ENCODE data around the gene ZFP36L1. TPM values are rescaled to one million over a fixed set of nuclear protein-coding genes. Genes with fewer than 3 reads are reported as not detected.
A peak's percentile ranks its signal among the peaks of the same experiment; 100 is the strongest.

ZFP36L1 gene
- total and polyA plus RNA-seq, 7 experiments from 2014 or later: 82.0 to 231 (median 160) TPM

- Mint-ChIP-seq H3K36me3 (peaks cover 16 to 29% (median 27%) of the 10 kb centered on the region in 5 donors), H3K4me3 (peak overlapping the region; percentile 92 to 99 (median 95)), H3K27ac (peak overlapping the region; percentile 91 to 100 (median 99)), H3K27me3 (peaks cover 0 to 4% (median 0%) of the 10 kb centered on the region in 5 donors), H3K4me1 (peaks cover 18 to 47% (median 32%) of the 10 kb centered on the region in 7 donors), H3K9me3 (peaks cover 0 to 9% (median 0%) of the 10 kb centered on the region in 11 donors)
- Histone ChIP-seq H3K36me3 (ENCODE audit: control insufficient read depth in 2 of 3, insufficient read depth in 3 of 3, low read length in 3 of 3) (peaks cover 0 to 38% (median 13%) of the 10 kb centered on the region in 3 experiments), H3K4me1 (ENCODE audit: control insufficient read depth in 2 of 2, insufficient read depth in 2 of 2, low read length in 2 of 2) (peaks cover 11 to 18% of the 10 kb centered on the region in 2 donors), H3K27ac (ENCODE audit: low read depth, low read length) (peak overlapping the region; percentile 100), H3K27me3 (ENCODE audit: control insufficient read depth in 2 of 2, insufficient read depth in 2 of 2, low read length in 2 of 2) (no peaks in the 10 kb centered on the region), H3K9me3 (ENCODE audit: control insufficient read depth in 2 of 3, low read length in 3 of 3) (no peaks in the 10 kb centered on the region), H3K4me3 (ENCODE audit: low read length) (peak overlapping the region; percentile 91)
- ChIA-PET POLR2A (interaction anchor here (0.8 to 22.1 kb wide), 16 partner anchors 16 to 977 kb away, joined by 3 to 1273 read pairs (median 6); partner anchors contain the start of genes SUSD6 and ZFYVE26), CTCF (interaction anchor here (0.6 to 7.0 kb wide), 3 partner anchors 23 to 546 kb away, joined by 3 to 169 read pairs (median 3); no protein-coding TSS in a partner anchor)
- ATAC-seq: no peak
- intact Hi-C loops (cut with micrococcal nuclease): loop anchor here (1.0 to 5.0 kb wide), 10 partner anchors 12 to 1436 kb away; partner anchors contain the start of genes SRSF5 (in 2 of the 2), ATP6V1D (in 1 of the 2), ERH (in 1 of the 2) and EXD2 (in 1 of the 2)
- DNase-seq: no peak
These were observed 865 bp upstream of the ZFP36L1 start for GRCh38 chr14:68793734-68794129.

- Mint-ChIP-seq H3K27me3 (peaks cover 0 to 4% (median 0%) of the 10 kb centered on the region in 5 donors), H3K4me3 (peak overlapping the region; percentile 92 to 99 (median 95)), H3K4me1 (peaks cover 21 to 52% (median 34%) of the 10 kb centered on the region in 7 donors), H3K36me3 (peaks cover 16 to 35% (median 34%) of the 10 kb centered on the region in 5 donors), H3K9me3 (peaks cover 0 to 9% (median 0%) of the 10 kb centered on the region in 11 donors), H3K27ac (peak overlapping the region; percentile 91 to 100 (median 99))
- Histone ChIP-seq H3K27ac (ENCODE audit: low read depth, low read length) (peak overlapping the region; percentile 100), H3K36me3 (ENCODE audit: control insufficient read depth in 2 of 3, insufficient read depth in 3 of 3, low read length in 3 of 3) (peaks cover 0 to 38% (median 13%) of the 10 kb centered on the region in 3 experiments), H3K4me3 (ENCODE audit: low read length) (peak overlapping the region; percentile 91), H3K4me1 (ENCODE audit: control insufficient read depth in 2 of 2, insufficient read depth in 2 of 2, low read length in 2 of 2) (peaks cover 14 to 20% of the 10 kb centered on the region in 2 donors), H3K27me3 (ENCODE audit: control insufficient read depth in 2 of 2, insufficient read depth in 2 of 2, low read length in 2 of 2) (no peaks in the 10 kb centered on the region), H3K9me3 (ENCODE audit: control insufficient read depth in 2 of 3, low read length in 3 of 3) (no peaks in the 10 kb centered on the region)
- CTCF ChIA-PET: interaction anchor here (1.1 to 12.9 kb wide), 3 partner anchors 24 to 545 kb away, joined by 3 to 219 read pairs (median 169); no protein-coding TSS in a partner anchor
- POLR2A ChIA-PET: interaction anchor here (0.7 to 22.1 kb wide), 26 partner anchors 15 to 975 kb away, joined by 3 to 1273 read pairs (median 4); partner anchors contain the start of gene ZFYVE26
- intact Hi-C loops (cut with micrococcal nuclease): loop anchor here (2.0 to 5.0 kb wide), 7 partner anchors 400 to 1435 kb away; partner anchors contain the start of genes SRSF5 (in 2 of the 2), ATP6V1D (in 1 of the 2), ERH (in 1 of the 2) and EXD2 (in 1 of the 2)
- DNase-seq: no peak
- peak; percentile 2 for ATAC-seq
These were observed 239 bp downstream of the ZFP36L1 start for GRCh38 chr14:68792678-68792978.

GRCh38 chr14:68791902-68792677 is 777 bp downstream of the ZFP36L1 start:
- ATAC-seq (no peak), DNase-seq (peak in 2 of 9 donors; percentile 22 to 55)
- no peaks in the 10 kb centered on the region for H3K9me3 ChIP-seq (ENCODE audit: control insufficient read depth in 2 of 3, low read length in 3 of 3)
- Mint-ChIP-seq H3K4me3 (peak overlapping the region; percentile 92 to 99 (median 95)), H3K27me3 (peaks cover 0 to 4% (median 0%) of the 10 kb centered on the region in 5 donors), H3K27ac (peak overlapping the region; percentile 91 to 100 (median 99)), H3K36me3 (peaks cover 16 to 41% (median 40%) of the 10 kb centered on the region in 5 donors), H3K4me1 (peaks cover 19 to 52% (median 32%) of the 10 kb centered on the region in 7 donors), H3K9me3 (peaks cover 0 to 9% (median 0%) of the 10 kb centered on the region in 11 donors)
- peaks cover 19 to 24% of the 10 kb centered on the region in 2 donors for H3K4me1 ChIP-seq (ENCODE audit: control insufficient read depth in 2 of 2, insufficient read depth in 2 of 2, low read length in 2 of 2)
- peaks cover 0 to 38% (median 13%) of the 10 kb centered on the region in 3 experiments for H3K36me3 ChIP-seq (ENCODE audit: control insufficient read depth in 2 of 3, insufficient read depth in 3 of 3, low read length in 3 of 3)
- H3K27ac ChIP-seq (ENCODE audit: low read depth, low read length): peak overlapping the region; percentile 100
- H3K27me3 ChIP-seq (ENCODE audit: control insufficient read depth in 2 of 2, insufficient read depth in 2 of 2, low read length in 2 of 2): no peaks in the 10 kb centered on the region
- ChIA-PET POLR2A (interaction anchor here (0.6 to 22.1 kb wide), 25 partner anchors 14 to 550 kb away, joined by 3 to 1273 read pairs (median 4); no protein-coding TSS in a partner anchor), CTCF (interaction anchor here (1.2 to 12.9 kb wide), 7 partner anchors 10 to 540 kb away, joined by 4 to 219 read pairs (median 33); no protein-coding TSS in a partner anchor)
- H3K4me3 ChIP-seq (ENCODE audit: low read length): peak overlapping the region; percentile 91
- intact Hi-C loops (cut with micrococcal nuclease): loop anchor here (2.0 to 5.0 kb wide), 7 partner anchors 400 to 1435 kb away; partner anchors contain the start of genes SRSF5 (in 2 of the 2), ATP6V1D (in 1 of the 2), ERH (in 1 of the 2) and EXD2 (in 1 of the 2)

GRCh38 chr14:68791078-68791901 is 1.6 kb downstream of the ZFP36L1 start:
- POLR2A ChIA-PET: interaction anchor here (0.6 to 22.1 kb wide), 17 partner anchors 14 to 540 kb away, joined by 3 to 1273 read pairs (median 5); no protein-coding TSS in a partner anchor
- H3K4me1 Mint-ChIP-seq: peaks cover 27 to 54% (median 37%) of the 10 kb centered on the region in 7 donors
- peak overlapping the region; percentile 92 to 99 (median 95) for H3K4me3 Mint-ChIP-seq
- peaks cover 16 to 42% (median 41%) of the 10 kb centered on the region in 5 donors for H3K36me3 Mint-ChIP-seq
- ATAC-seq: no peak
- peaks cover 0 to 4% (median 0%) of the 10 kb centered on the region in 5 donors for H3K27me3 Mint-ChIP-seq
- peak in 1 of 9 donors; percentile 42 for DNase-seq
- Histone ChIP-seq H3K27ac (ENCODE audit: low read depth, low read length) (peak overlapping the region; percentile 100), H3K4me3 (ENCODE audit: low read length) (peak overlapping the region; percentile 91), H3K36me3 (ENCODE audit: control insufficient read depth in 2 of 3, insufficient read depth in 3 of 3, low read length in 3 of 3) (peaks cover 0 to 38% (median 13%) of the 10 kb centered on the region in 3 experiments), H3K9me3 (ENCODE audit: control insufficient read depth in 2 of 3, low read length in 3 of 3) (no peaks in the 10 kb centered on the region), H3K27me3 (ENCODE audit: control insufficient read depth in 2 of 2, insufficient read depth in 2 of 2, low read length in 2 of 2) (no peaks in the 10 kb centered on the region), H3K4me1 (ENCODE audit: control insufficient read depth in 2 of 2, insufficient read depth in 2 of 2, low read length in 2 of 2) (peaks cover 19 to 24% of the 10 kb centered on the region in 2 donors)
- H3K27ac Mint-ChIP-seq: peak overlapping the region; percentile 91 to 100 (median 99)
- H3K9me3 Mint-ChIP-seq: peaks cover 0 to 9% (median 0%) of the 10 kb centered on the region in 11 donors
- intact Hi-C loops (cut with micrococcal nuclease): loop anchor here (5.0 kb wide), 5 partner anchors 401 to 1434 kb away; partner anchors contain the start of genes SRSF5 (in 2 of the 2), ATP6V1D (in 1 of the 2), EXD2 (in 1 of the 2) and RAD51B (in 1 of the 2)
- CTCF ChIA-PET: interaction anchor here (1.0 to 12.9 kb wide), 11 partner anchors 9 to 539 kb away, joined by 3 to 219 read pairs (median 4); no protein-coding TSS in a partner anchor

- H3K9me3 ChIP-seq (ENCODE audit: control insufficient read depth in 2 of 3, low read length in 3 of 3): no peaks in the 10 kb centered on the region
- Mint-ChIP-seq H3K27me3 (peaks cover 0 to 4% (median 0%) of the 10 kb centered on the region in 5 donors), H3K9me3 (peaks cover 0 to 9% (median 0%) of the 10 kb centered on the region in 11 donors), H3K27ac (peak overlapping the region; percentile 91 to 100 (median 99)), H3K4me1 (peaks cover 33 to 57% (median 41%) of the 10 kb centered on the region in 7 donors), H3K4me3 (peak overlapping the region; percentile 92 to 99 (median 95)), H3K36me3 (peaks cover 16 to 46% (median 42%) of the 10 kb centered on the region in 5 donors)
- H3K4me1 ChIP-seq (ENCODE audit: control insufficient read depth in 2 of 2, insufficient read depth in 2 of 2, low read length in 2 of 2): peaks cover 22 to 29% of the 10 kb centered on the region in 2 donors
- intact Hi-C loops (cut with micrococcal nuclease): loop anchor here (5.0 kb wide), 5 partner anchors 402 to 1433 kb away; partner anchors contain the start of genes SRSF5 (in 2 of the 2), ATP6V1D (in 1 of the 2), EXD2 (in 1 of the 2) and RAD51B (in 1 of the 2)
- peak overlapping the region; percentile 100 for H3K27ac ChIP-seq (ENCODE audit: low read depth, low read length)
- CTCF ChIA-PET: interaction anchor here (1.0 to 12.9 kb wide), 15 partner anchors 11 to 538 kb away, joined by 3 to 219 read pairs (median 6); no protein-coding TSS in a partner anchor
- ATAC-seq (no peak), DNase-seq (peak in 8 of 9 donors; percentile 51 to 77 (median 61))
- H3K27me3 ChIP-seq (ENCODE audit: control insufficient read depth in 2 of 2, insufficient read depth in 2 of 2, low read length in 2 of 2): no peaks in the 10 kb centered on the region
- peak overlapping the region; percentile 91 for H3K4me3 ChIP-seq (ENCODE audit: low read length)
- POLR2A ChIA-PET: interaction anchor here (0.7 to 22.1 kb wide), 19 partner anchors 8 to 539 kb away, joined by 3 to 1273 read pairs (median 10); no protein-coding TSS in a partner anchor
- H3K36me3 ChIP-seq (ENCODE audit: control insufficient read depth in 2 of 3, insufficient read depth in 3 of 3, low read length in 3 of 3): peaks cover 0 to 38% (median 13%) of the 10 kb centered on the region in 3 experiments
These were observed 2.2 kb downstream of the ZFP36L1 start for GRCh38 chr14:68790644-68791077.
